NCI-H2107 treated with DMSO at 0.1 percent for 48 hours (cell line): ENCODE data around the gene SFXN4.
"Not testable (repeated sequence)": the region's sequence is repeated elsewhere in the genome, so short reads cannot be mapped to it uniquely, and the experiment has no call there.

Experiments
- DNase-seq: peaks from one replicate; lab custom pipeline; 2025; ENCODE audit not compliant: unreplicated experiment; lab: John Stamatoyannopoulos, UW

The SFXN4 gene

GRCh38 chr10:119113751-119114732 lies 51.5 kb downstream of the SFXN4 start:
- DNase-seq, result no peak

- DNase-seq, result no peak
Measured at GRCh38 chr10:119112056-119112455, 53.5 kb downstream of the SFXN4 start.

GRCh38 chr10:119107771-119108170 lies 57.7 kb downstream of the SFXN4 start:
- DNase-seq, result not testable (repeated sequence)

- not testable (repeated sequence) for DNase-seq
Measured at GRCh38 chr10:119107106-119107505, 58.4 kb downstream of the SFXN4 start.

GRCh38 chr10:119105899-119106298 lies 59.6 kb downstream of the SFXN4 start:
- DNase-seq, result not testable (repeated sequence)

- no peak for DNase-seq
Measured at GRCh38 chr10:119105155-119105554, 60.4 kb downstream of the SFXN4 start.

DNA sequence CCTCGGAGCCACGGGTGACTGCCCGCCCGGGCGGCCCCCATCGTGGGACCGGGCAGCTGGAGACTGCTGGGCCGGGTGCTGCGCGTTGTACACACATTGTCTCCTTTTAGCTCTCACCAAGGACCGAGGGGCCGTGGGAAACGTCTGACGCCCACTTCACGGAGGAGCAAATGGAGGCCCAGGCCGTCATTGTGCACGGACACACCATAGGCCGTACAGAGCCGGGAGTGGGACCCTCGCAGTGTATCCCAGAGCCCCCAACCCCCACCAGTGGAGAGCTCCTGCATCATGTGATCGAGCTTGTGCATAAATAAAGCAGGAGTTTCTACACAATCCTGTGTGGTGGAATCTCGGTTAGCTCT lies 60.9 kb downstream of the SFXN4 start:
- DNase-seq, result no peak

GRCh38 chr10:119103903-119104653 lies 61.4 kb downstream of the SFXN4 start, which contains the start of gene DENND10:
TSS of gene DENND10 (plus strand) at chr10:119104113. CDS start at chr10:119104143, 30 bp downstream.
- no peak for DNase-seq

DNA sequence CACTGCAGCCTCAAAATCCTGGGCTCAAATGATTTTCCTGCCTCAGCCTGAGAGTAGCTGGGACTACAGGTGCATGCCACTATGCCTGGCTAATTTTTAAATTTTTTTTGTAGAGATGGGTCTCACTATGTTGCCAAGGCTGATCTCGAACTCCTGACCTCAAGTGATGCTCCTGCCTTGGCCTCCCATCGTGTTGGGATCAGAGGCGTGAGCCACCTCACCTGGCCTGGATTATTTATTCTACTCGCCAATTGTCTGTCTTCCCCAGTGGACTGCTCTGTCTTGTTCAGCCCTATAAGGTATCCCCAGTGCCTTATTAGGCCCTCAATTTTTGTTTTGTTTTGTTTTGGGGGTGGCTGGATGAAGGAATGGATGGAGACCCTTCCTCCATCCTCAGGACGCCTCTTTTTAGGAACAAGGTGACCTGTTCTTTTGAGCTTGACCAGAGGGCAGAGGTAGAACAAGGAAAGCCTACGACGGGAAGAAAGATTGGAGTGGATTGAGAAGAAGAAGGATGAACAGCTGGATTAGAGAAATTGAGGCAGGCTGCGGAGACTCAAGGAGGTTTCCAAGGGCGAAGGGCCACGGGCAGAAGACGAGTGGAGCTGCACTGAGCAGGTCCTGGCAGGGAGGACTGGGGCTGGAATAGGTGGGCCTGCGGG lies 62.1 kb downstream of the SFXN4 start:
- no peak for DNase-seq

DNA sequence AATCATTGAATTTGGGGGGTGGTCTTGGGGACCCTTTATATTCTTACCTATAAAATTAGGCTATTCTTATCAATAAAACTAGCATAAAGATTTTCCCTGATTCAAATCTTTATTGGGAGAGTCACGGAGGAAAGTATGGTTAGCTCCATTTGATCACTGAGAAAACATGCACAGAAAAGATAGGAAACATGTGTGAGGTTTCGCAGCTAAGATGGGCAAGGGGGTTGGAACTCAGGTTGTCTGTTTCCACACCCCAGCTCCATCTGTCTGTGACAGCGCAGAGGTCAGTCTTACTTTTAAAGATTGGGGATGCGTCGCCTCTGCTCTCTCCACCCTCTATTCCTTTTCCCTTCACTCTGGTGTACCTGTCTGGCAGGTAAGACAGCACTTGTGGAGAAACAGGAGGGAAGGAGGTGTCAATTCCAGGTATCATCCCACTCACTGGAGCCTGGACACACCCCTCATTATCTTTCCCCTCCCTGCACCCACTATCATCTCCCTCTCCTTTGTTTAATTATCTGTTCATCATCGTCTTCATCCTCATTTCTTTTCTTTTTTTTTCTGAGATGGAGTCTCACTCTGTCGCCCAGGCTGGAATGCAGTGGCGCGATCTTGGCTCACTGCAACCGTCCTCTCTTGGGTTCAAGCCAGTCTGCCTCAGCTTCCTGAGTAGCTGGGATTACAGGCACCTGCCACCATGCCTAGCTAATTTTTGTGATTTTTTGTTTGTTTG lies 64.0 kb downstream of the SFXN4 start:
- DNase-seq, result no peak

DNA sequence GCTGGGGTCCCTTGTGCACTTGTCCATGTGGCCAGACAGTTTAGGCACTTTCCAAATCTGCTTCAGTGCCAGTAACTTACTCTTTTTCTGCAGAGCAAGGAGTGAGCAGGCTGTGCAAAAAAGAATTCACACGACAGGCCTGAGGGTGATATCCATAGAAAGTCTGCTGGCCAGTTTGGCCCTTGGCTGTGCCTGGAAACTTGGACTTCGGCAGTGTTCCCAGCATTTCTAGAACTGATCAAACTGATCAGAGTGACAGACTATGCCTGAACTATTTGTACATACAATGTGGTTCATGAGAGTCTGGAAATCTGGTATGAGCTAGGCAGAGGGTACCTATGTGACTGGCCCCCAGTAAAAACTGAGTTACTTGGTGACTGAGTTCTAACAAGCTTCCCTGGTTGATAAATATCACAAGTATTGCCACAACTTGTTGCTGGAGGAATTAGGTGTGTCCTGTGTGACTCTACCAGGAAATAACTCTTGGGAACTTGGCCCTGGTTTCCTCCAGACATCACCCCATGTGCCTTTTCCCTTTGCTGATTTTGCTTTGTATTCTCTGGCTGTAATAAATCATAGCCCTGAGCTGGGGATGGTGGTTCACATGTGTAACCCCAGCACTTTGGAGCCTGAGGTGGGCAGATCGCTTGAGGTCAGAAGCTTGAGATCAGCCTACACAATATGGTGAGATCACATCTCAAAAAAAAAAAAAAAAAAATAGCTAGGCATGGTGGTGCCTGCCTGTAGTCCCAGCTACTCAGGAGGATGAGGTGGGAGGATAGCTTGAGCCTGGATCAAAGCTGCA lies 64.9 kb downstream of the SFXN4 start:
- DNase-seq, result no peak

DNA sequence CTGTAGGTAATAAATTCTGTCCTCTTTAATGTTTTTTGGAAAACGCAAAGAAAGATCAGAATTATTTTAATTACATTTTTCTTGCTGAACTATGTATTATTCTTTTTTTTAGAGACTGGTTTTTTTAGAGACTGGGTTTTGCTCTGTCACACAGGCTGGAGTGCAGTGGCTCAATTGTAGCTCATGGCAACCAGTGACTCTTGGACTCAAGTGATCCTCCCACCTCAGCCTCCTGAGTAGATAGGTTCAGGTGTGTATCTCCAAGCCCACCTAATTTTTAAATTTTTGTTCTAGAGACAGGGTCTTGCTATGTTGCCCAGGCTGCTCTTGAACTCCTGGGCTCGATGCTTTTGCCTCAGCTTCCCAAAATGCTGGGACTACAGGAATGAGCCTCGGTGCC lies 66.9 kb downstream of the SFXN4 start:
- DNase-seq, result no peak

DNA sequence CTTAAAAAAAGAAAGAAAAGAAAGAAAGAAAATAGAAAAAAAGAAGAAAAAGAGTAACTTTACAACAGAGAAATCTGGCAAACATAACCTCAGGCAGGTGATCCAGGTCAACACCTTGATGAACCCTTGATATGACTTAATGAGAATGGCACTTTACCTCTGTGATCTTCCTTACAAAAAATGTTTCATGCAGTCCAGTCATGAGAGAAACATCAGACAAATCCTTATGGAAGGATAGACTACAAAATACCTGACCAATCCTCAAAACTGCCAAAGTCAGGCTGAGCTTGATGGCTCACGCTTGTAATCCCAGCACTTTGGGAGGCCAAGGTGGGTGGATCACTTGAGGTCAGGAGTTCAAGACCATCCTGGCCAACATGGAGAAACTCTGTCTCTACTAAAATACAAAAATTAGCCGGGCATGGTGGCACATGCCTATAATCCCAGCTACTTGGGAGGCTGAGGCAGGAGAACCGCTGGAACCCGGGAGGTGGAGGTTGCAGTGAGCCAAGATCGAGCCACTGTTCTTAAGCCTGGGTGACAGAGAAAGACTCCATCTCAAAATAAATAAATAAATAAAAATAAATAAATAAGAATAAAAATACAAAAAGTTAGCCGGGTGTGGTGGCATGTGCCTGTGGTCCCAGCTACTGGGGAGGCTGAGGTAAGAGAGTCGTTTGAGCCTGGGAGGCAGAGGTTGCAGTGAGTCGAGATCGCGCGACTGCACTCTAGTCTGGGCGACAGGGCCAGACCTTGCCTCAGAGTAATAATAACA lies 68.7 kb downstream of the SFXN4 start:
- DNase-seq, result not testable (repeated sequence)

- no peak for DNase-seq
Measured at GRCh38 chr10:119095640-119096039, 69.9 kb downstream of the SFXN4 start.

GRCh38 chr10:119090968-119091367 lies 74.5 kb downstream of the SFXN4 start:
- DNase-seq, result no peak
